ENCODE results near the gene RTEL1. TPM values are rescaled to one million over a fixed set of nuclear protein-coding genes. Genes with fewer than 3 reads are reported as not detected.
"Not testable (repeated sequence)": the region's sequence is repeated elsewhere in the genome, so short reads cannot be mapped to it uniquely, and the experiment has no call there.

Gene RTEL1
- total RNA-seq, 1 experiment from 2014 or later = 13.6 TPM

- peak; percentile 30 for DNase-seq (ENCODE audit: low read depth)
- in situ Hi-C loops (cut with HindIII; ENCODE audit: low pct_unique_long_range_greater_than_20kb, low sequenced_read_pairs) = no loop called here
Observed at GRCh38 chr20:63625771-63626423, 32.2 kb upstream of the RTEL1 start.

- peak; percentile 37 for DNase-seq (ENCODE audit: low read depth)
Observed at GRCh38 chr20:63626424-63627128, 31.5 kb upstream of the RTEL1 start, which contains the start of gene GMEB2. TSS of gene GMEB2 (minus strand) at chr20:63627101. CDS start at chr20:63619397, 7,704 bp downstream.

GRCh38 chr20:63627129-63627750 is 30.9 kb upstream of the RTEL1 start:
- peak; percentile 94 for DNase-seq (ENCODE audit: low read depth)
- in situ Hi-C loops (cut with HindIII; ENCODE audit: low pct_unique_long_range_greater_than_20kb, low sequenced_read_pairs) = no loop called here

More at GRCh38 chr20:63626424-63627128, 31.5 kb upstream of the RTEL1 start, which contains the start of gene GMEB2:
- in situ Hi-C loops (cut with HindIII; ENCODE audit: low pct_unique_long_range_greater_than_20kb, low sequenced_read_pairs) = no loop called here

GRCh38 chr20:63627751-63628245 is 30.3 kb upstream of the RTEL1 start:
- DNase-seq (ENCODE audit: low read depth) = no peak
- in situ Hi-C loops (cut with HindIII; ENCODE audit: low pct_unique_long_range_greater_than_20kb, low sequenced_read_pairs) = no loop called here

- DNase-seq (ENCODE audit: low read depth) = peak; percentile 89
- in situ Hi-C loops (cut with HindIII; ENCODE audit: low pct_unique_long_range_greater_than_20kb, low sequenced_read_pairs) = no loop called here
Observed at GRCh38 chr20:63628246-63628975, 29.7 kb upstream of the RTEL1 start.

- in situ Hi-C loops (cut with HindIII; ENCODE audit: low pct_unique_long_range_greater_than_20kb, low sequenced_read_pairs); DNase-seq (ENCODE audit: low read depth): not testable (repeated sequence)
Observed at GRCh38 chr20:63630956-63631355, 27.2 kb upstream of the RTEL1 start.

DNA sequence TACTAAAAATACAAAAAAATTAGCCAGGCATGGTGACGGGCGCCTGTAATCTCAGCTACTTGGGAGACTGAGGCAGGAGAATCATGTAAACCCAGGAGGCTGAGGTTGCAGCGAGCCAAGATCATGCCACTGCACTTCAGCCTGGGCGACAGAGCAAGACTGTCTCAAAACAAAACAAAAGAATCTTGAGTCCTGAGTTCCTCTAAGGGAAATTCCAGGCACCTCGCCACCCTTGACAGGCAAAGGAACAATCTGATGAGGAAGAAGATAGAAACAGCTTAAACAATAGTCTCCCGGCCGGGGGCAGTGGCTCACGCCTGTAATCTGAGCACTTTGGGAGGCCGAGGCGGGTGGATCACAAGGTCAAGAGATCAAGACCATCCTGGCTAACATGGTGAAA is 26.7 kb upstream of the RTEL1 start:
- in situ Hi-C loops (cut with HindIII; ENCODE audit: low pct_unique_long_range_greater_than_20kb, low sequenced_read_pairs) = not testable (repeated sequence)
- DNase-seq (ENCODE audit: low read depth) = peak; percentile 86

GRCh38 chr20:63633732-63634131 is 24.4 kb upstream of the RTEL1 start:
- DNase-seq (ENCODE audit: low read depth) = no peak
- in situ Hi-C loops (cut with HindIII; ENCODE audit: low pct_unique_long_range_greater_than_20kb, low sequenced_read_pairs) = no loop called here

DNA sequence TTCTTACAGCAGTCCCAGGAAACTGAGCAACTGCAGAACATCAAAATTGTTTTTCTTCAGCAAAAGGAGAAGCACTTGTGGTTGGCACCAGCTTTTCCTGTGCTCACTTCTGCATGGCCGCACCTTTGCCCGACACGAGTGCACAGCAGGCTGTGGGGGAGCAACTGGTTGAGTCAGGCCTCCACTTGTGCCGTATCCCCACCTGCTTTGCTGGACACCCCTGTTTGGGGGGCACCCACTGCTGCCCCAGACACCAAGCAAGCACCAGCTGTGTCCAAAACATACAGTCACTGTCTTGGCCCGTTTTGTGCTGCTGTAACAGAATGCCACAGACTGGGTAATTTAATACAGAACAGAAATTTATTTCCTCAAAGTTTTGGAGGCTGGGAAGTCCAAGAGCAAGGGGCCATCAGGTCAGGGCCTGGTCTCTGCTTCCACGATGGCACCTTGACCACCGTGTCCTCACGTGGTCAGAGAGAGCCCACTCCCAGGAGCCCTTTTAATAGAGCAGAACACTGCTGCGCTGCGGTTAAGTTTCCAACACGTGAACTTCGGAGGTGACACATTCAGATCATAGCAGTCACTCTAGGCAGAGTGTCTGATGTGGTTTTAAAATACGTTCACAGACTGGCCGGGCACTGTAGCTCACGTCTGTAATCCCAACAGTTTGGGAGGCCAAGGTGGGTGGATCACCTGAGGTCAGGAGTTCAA is 22.5 kb upstream of the RTEL1 start:
- DNase-seq (ENCODE audit: low read depth) = no peak
- in situ Hi-C loops (cut with HindIII; ENCODE audit: low pct_unique_long_range_greater_than_20kb, low sequenced_read_pairs) = no loop called here

DNA sequence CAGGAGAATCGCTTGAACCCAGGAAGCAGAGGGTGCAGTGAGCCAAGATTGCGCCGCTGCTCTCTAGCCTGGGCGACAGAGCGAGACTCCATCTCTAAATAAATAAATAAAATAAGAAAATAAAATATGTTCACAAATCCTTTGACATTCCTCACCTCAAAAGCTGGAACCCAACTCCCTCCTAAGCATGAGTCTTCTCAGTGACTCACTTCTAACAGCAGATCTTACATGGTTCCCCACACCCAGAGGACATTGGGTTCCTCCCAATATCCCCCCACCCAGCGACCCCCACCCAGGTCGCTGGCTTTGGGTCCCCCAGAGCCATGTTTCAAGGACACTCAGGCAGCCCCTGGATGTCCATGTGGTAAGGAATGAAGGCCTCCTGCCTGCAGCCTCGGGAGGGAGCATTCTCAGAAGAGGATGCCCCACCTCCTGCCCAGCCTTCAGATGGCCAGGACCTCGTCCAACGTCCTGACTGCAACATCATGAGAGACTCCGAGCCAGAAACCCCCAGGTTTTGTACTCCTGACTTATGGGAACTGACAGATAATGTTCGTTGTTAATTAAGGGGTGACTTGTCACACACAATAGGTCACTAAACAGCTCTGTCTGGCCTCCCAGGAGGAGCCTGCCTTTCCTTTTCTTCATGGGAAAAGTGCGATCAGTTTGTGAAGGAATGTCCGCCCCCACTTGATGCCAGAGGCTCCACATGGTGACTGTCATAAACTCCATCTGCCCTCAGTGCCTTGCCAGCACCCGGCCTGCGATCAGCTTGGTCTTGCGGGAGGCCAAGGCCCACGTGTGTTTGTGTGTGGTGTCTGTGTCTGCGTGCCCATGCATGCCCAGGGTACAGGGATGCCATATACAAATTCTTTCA is 21.1 kb upstream of the RTEL1 start:
- in situ Hi-C loops (cut with HindIII; ENCODE audit: low pct_unique_long_range_greater_than_20kb, low sequenced_read_pairs) = no loop called here
- DNase-seq (ENCODE audit: low read depth) = no peak

DNA sequence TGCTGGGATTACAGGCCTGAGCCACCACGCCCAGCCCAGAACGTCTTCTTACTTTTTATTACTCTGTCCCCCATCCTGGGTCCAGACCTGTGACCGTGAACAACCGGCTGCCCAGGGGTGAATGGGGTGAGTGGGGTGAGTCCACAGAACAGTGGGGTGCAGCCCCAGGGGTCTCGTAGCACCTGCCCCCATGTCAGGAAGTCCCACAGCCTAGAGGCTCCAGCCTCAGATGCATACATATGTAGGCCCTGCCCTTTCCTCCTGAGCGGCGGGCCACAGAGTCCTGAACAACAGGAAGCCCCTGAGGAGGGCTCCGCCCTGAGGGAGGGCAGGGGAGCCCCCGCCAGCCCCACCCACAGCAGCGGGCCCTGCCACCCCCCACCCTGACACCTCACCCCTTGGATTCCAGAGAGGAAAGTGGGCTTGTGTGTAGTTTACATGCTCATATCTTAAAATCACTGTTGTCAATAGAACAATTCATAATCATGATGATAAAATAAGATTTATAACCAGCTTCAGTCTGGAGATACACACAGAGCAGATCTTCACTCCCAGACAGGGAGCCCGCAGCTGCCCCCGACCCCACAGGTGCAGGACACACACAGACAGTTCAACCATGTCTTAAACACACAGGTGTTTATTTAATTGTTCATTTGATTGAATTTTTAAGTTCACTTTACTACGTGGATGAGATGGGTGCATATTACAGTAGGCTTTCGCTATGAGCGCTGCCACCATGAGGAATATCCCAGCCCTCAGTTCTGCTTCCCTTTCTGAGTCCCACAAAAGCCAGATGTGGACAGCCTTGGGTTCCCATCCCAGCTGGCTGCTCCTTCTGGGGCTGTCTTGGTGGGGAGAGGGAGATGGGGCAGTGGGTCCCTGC is 18.8 kb upstream of the RTEL1 start:
- in situ Hi-C loops (cut with HindIII; ENCODE audit: low pct_unique_long_range_greater_than_20kb, low sequenced_read_pairs) = no loop called here
- DNase-seq (ENCODE audit: low read depth) = no peak

- in situ Hi-C loops (cut with HindIII; ENCODE audit: low pct_unique_long_range_greater_than_20kb, low sequenced_read_pairs) = no loop called here
- DNase-seq (ENCODE audit: low read depth) = no peak
Observed at GRCh38 chr20:63640086-63640485, 18.0 kb upstream of the RTEL1 start.

- DNase-seq (ENCODE audit: low read depth); in situ Hi-C loops (cut with HindIII; ENCODE audit: low pct_unique_long_range_greater_than_20kb, low sequenced_read_pairs): not testable (repeated sequence)
Observed at GRCh38 chr20:63640686-63641085, 17.4 kb upstream of the RTEL1 start.

GRCh38 chr20:63641146-63641791 is 16.8 kb upstream of the RTEL1 start:
- peak; percentile 40 for DNase-seq (ENCODE audit: low read depth)
- in situ Hi-C loops (cut with HindIII; ENCODE audit: low pct_unique_long_range_greater_than_20kb, low sequenced_read_pairs) = no loop called here

GRCh38 chr20:63641792-63642523 is 16.2 kb upstream of the RTEL1 start:
- in situ Hi-C loops (cut with HindIII; ENCODE audit: low pct_unique_long_range_greater_than_20kb, low sequenced_read_pairs) = no loop called here
- peak; percentile 87 for DNase-seq (ENCODE audit: low read depth)

All from Caki2 (cell line).